ENCODE measurements around the gene DYNC1H1.

Gene DYNC1H1

DNA sequence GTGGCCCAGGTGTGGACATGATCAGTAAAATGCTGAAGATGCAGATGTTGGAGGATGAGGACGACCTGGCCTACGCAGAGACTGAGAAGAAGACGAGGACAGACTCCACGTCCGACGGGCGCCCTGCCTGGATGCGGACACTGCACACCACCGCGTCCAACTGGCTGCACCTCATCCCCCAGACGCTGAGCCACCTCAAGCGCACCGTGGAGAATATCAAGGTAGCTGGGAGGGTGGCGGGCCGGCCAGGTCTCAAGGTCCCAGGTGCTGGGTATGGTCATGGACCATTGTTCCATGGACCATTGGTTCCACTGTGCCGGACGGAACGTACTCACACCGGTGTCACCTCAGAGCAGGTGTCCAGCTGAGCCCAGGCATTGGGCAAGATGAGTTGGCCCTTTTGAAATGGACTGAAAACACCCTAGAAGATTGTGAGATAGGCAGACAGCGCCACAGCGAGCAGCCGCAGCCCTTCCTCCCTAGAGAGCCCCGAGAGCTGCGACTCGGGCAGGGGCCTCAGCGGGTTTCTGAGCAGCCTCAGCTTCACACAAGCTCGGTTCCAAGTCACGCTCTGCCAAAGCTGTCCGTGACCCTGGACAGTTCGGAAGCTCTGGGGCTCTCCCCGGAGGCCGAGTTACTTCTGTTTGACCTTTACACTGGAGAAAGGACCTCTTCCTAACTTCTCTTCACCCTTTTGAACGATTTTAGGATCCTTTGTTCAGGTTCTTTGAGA, 83.6 kb downstream of the DYNC1H1 start:
- Histone ChIP-seq H4K20me1 (ENCODE audit: control insufficient read depth, insufficient read depth, low read depth, low read length) (no peaks in the 10 kb centered on the region), H3F3A (ENCODE audit: control insufficient read depth, insufficient read depth) (no peaks in the 10 kb centered on the region), H3K4me1 (ENCODE audit: control insufficient read depth, low read length) (no peaks in the 10 kb centered on the region), H3K79me2 (ENCODE audit: control insufficient read depth, low read length) (no peaks in the 10 kb centered on the region), H3K4me3 (ENCODE audit: low read length) (no peak overlapping the region), H3K36me3 (ENCODE audit: control insufficient read depth, low read length) (peaks cover 75% of the 10 kb centered on the region), H3K27me3 (ENCODE audit: control insufficient read depth, low read length) (no peaks in the 10 kb centered on the region), H3K4me2 (ENCODE audit: low read length) (no peak overlapping the region), H3K9me3 (ENCODE audit: control insufficient read depth, insufficient read depth, low read length) (no peaks in the 10 kb centered on the region), H3K27ac (ENCODE audit: low read depth, low read length) (no peak overlapping the region), H3K9me2 (replicated peaks; ENCODE audit: control insufficient read depth, low read length) (no peaks in the 10 kb centered on the region)
- no peak for TF ChIP-seq EZH2phosphoT487 (IDR thresholded peaks at IDR 0.05; ENCODE audit: borderline replicate concordance, low read length)
- TF ChIP-seq, protein P1, sequence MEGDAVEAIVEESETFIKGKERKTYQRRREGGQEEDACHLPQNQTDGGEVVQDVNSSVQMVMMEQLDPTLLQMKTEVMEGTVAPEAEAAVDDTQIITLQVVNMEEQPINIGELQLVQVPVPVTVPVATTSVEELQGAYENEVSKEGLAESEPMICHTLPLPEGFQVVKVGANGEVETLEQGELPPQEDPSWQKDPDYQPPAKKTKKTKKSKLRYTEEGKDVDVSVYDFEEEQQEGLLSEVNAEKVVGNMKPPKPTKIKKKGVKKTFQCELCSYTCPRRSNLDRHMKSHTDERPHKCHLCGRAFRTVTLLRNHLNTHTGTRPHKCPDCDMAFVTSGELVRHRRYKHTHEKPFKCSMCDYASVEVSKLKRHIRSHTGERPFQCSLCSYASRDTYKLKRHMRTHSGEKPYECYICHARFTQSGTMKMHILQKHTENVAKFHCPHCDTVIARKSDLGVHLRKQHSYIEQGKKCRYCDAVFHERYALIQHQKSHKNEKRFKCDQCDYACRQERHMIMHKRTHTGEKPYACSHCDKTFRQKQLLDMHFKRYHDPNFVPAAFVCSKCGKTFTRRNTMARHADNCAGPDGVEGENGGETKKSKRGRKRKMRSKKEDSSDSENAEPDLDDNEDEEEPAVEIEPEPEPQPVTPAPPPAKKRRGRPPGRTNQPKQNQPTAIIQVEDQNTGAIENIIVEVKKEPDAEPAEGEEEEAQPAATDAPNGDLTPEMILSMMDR (IDR thresholded peaks at IDR 0.05; ENCODE audit: low read depth, low read length, poor library complexity, severe bottlenecking), result no peak

DNA sequence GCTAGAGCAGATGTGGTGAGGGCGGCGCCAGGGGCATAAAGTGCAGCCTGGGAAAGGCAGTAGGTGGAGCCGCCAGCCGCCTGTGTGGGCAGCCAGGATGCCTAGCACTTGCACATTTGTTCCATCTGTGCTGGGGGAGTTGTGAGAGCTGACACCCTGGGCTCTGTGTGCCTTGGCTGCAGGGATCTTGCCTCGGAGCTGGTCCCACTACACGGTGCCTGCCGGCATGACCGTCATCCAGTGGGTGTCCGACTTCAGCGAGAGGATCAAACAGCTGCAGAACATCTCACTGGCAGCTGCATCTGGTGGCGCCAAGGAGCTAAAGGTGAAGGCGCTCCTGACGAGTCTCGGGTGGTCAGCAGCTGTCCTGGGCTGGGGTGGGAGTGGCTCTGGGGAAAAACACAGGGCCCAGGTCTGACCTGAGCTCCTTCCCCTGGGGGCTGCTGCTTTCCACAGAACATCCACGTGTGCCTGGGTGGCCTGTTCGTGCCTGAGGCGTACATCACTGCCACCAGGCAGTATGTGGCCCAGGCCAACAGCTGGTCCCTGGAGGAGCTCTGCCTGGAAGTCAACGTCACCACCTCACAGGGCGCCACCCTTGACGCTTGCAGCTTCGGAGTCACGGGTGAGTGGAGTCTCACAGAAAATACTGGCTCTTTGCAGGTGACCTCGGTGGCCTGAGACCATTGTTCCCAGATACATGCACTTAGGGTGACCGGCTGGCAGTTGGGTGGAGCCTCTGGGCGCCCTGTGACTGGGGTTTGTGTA, 85.1 kb downstream of the DYNC1H1 start:
- Histone ChIP-seq H3K4me3 (ENCODE audit: low read length) (no peak overlapping the region), H3F3A (ENCODE audit: control insufficient read depth, insufficient read depth) (no peaks in the 10 kb centered on the region), H3K4me2 (ENCODE audit: low read length) (no peak overlapping the region), H4K20me1 (ENCODE audit: control insufficient read depth, insufficient read depth, low read depth, low read length) (no peaks in the 10 kb centered on the region), H3K4me1 (ENCODE audit: control insufficient read depth, low read length) (no peaks in the 10 kb centered on the region), H3K79me2 (ENCODE audit: control insufficient read depth, low read length) (no peaks in the 10 kb centered on the region), H3K36me3 (ENCODE audit: control insufficient read depth, low read length) (peaks cover 66% of the 10 kb centered on the region), H3K27ac (ENCODE audit: low read depth, low read length) (no peak overlapping the region), H3K27me3 (ENCODE audit: control insufficient read depth, low read length) (no peaks in the 10 kb centered on the region), H3K9me2 (replicated peaks; ENCODE audit: control insufficient read depth, low read length) (no peaks in the 10 kb centered on the region), H3K9me3 (ENCODE audit: control insufficient read depth, insufficient read depth, low read length) (no peaks in the 10 kb centered on the region)
- no peak for TF ChIP-seq EZH2phosphoT487 (IDR thresholded peaks at IDR 0.05; ENCODE audit: borderline replicate concordance, low read length)
- TF ChIP-seq, protein P1 (IDR thresholded peaks at IDR 0.05; ENCODE audit: low read depth, low read length, poor library complexity, severe bottlenecking), result no peak

DNA sequence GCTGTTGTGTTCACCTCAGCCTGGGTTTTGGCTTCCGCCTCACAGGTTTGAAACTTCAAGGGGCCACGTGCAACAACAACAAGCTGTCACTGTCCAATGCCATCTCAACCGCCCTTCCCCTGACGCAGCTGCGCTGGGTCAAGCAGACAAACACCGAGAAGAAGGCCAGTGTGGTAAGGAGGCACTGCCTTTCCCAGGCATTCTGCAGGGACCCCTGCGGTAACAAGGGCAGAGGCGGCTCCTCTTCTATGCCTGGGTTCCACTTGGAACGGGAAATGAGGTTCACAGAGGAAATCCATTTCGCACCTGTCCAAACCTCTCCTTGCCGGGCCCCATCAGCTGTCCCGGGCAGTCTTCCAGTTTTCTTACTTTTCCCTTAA, 85.6 kb downstream of the DYNC1H1 start:
- H3K9me2 ChIP-seq (replicated peaks; ENCODE audit: control insufficient read depth, low read length), result no peaks in the 10 kb centered on the region
- peaks cover 60% of the 10 kb centered on the region for H3K36me3 ChIP-seq (ENCODE audit: control insufficient read depth, low read length)
- no peak overlapping the region for H3K27ac ChIP-seq (ENCODE audit: low read depth, low read length)
- H3K4me2 ChIP-seq (ENCODE audit: low read length), result no peak overlapping the region
- H3K27me3 ChIP-seq (ENCODE audit: control insufficient read depth, low read length), result no peaks in the 10 kb centered on the region
- TF ChIP-seq EZH2phosphoT487 (IDR thresholded peaks at IDR 0.05; ENCODE audit: borderline replicate concordance, low read length), result no peak
- TF ChIP-seq, protein P1 (IDR thresholded peaks at IDR 0.05; ENCODE audit: low read depth, low read length, poor library complexity, severe bottlenecking), result no peak
- H3K4me1 ChIP-seq (ENCODE audit: control insufficient read depth, low read length), result no peaks in the 10 kb centered on the region
- H3K79me2 ChIP-seq (ENCODE audit: control insufficient read depth, low read length), result no peaks in the 10 kb centered on the region
- H4K20me1 ChIP-seq (ENCODE audit: control insufficient read depth, insufficient read depth, low read depth, low read length), result no peaks in the 10 kb centered on the region
- no peaks in the 10 kb centered on the region for H3F3A ChIP-seq (ENCODE audit: control insufficient read depth, insufficient read depth)
- no peak overlapping the region for H3K4me3 ChIP-seq (ENCODE audit: low read length)
- H3K9me3 ChIP-seq (ENCODE audit: control insufficient read depth, insufficient read depth, low read length), result no peaks in the 10 kb centered on the region
